K562 (cell line): ENCODE results near the gene SPATA3. TPM values are rescaled to one million over a fixed set of nuclear protein-coding genes. Genes with fewer than 3 reads are reported as not detected.
A peak's percentile ranks its signal among the peaks of the same experiment; 100 is the strongest.

Source experiments
- CBX3 ChIP-seq, 2 experiments: IDR thresholded peaks; 1 replicate in 1 of 2; 2 replicates in 1 of 2; pipeline ENCODE4 v1.6.1; 2012; ENCODE audit warnings: inconsistent platforms in 2 of 2, low read length in 2 of 2, borderline replicate concordance in 1 of 2, control low read depth in 1 of 2
- GTF2F1 ChIP-seq: IDR thresholded peaks from 2 replicates; pipeline ENCODE4 v1.6.1; 2011; ENCODE audit warnings: low read depth, low read length, improper control_type of control experiment
- KAT8 ChIP-seq: fragments of 450-650 bp; IDR thresholded peaks from 2 replicates; pipeline ENCODE4 v1.6.1; 2016; ENCODE audit warnings: low read depth, mild to moderate bottlenecking
- MAFF ChIP-seq: IDR thresholded peaks from 2 replicates; pipeline ENCODE4 v1.6.1; 2012; ENCODE audit warnings: low read length, improper control_type of control experiment
- MAZ ChIP-seq, 2 experiments: fragments of 450-650 bp in 1 of 2; sonication (generic) in 1 of 2; formaldehyde crosslinking; IDR thresholded peaks in 1 of 2; conservative IDR thresholded peaks in 1 of 2; 2 replicates each; pipeline versions ENCODE4 v1.4.0 to v1.5.0; 2020; ENCODE audit warnings: mild to moderate bottlenecking in 1 of 2, missing genetic modification reagents in 1 of 2
- NBN ChIP-seq: fragments of 450-650 bp; IDR thresholded peaks from 2 replicates; pipeline ENCODE4 v1.6.1; 2016; ENCODE audit warnings: low read depth, mild to moderate bottlenecking
- NELFE ChIP-seq: IDR thresholded peaks from 2 replicates; pipeline ENCODE4 v1.6.1; 2011; ENCODE audit warnings: mild to moderate bottlenecking; ENCODE audit not compliant: insufficient read depth, insufficient read length
- PTBP1 ChIP-seq: fragments of 200-400 bp; formaldehyde crosslinking; IDR thresholded peaks from 2 replicates; pipeline ENCODE4 v1.6.1; 2017; ENCODE audit warnings: low read depth, low read length
- ZKSCAN8 ChIP-seq: fragments of 200-800 bp; sonication (Bioruptor generic); IDR thresholded peaks from 2 replicates; pipeline ENCODE4 v1.6.1; 2016; ENCODE audit warnings: missing genetic modification characterization, missing compliant biosample characterization
- ZNF507 ChIP-seq: conservative IDR thresholded peaks from 2 replicates; pipeline ENCODE4 v1.6.1; 2017; ENCODE audit warnings: missing genetic modification characterization, missing compliant biosample characterization
- polyA plus RNA-seq, 8 experiments: library from polyadenylated mRNA; depleted of rRNA in 4 of 8; stranded (reverse) in 5 of 8; unstranded in 3 of 8; fragments of >200 nt; fragmentation: Nextera tagmentation in 2 of 8; fragmentation: Illumina TruSeq in 1 of 8; extraction: Ambion mirVana in 2 of 8; extraction: Trizol in 1 of 8; gene quantifications; 2 replicates each; pipeline versions ENCODE4 v1.2.1 to v1.2.3, GENCODE V29; 2011 to 2014; ENCODE audit warnings: inconsistent platforms in 1 of 8, missing spikeins in 1 of 8
- total RNA-seq, 7 experiments: library from RNA; depleted of rRNA in 6 of 7; stranded (reverse); fragments of >200 nt in 6 of 7; fragmentation: Illumina TruSeq in 2 of 7; extraction: Trizol in 2 of 7; gene quantifications; 2 replicates each; pipeline versions ENCODE4 v1.2.1 to v1.2.3, GENCODE V29; 2011 to 2021; ENCODE audit warnings: low replicate concordance in 1 of 7
- TF ChIP-seq, protein P1 (sequence below), 3 experiments: fragments of 200-800 bp in 1 of 3; sonication (Bioruptor generic) in 1 of 3; sonication (generic) in 1 of 3; formaldehyde crosslinking in 1 of 3; IDR thresholded peaks; 2 replicates each; pipeline versions ENCODE4 v1.6.1 to v1.8.0; 2016 to 2022; ENCODE audit warnings: mild to moderate bottlenecking in 2 of 3, missing compliant biosample characterization in 2 of 3, missing genetic modification characterization in 2 of 3, missing genetic modification reagents in 1 of 3
- TF ChIP-seq, protein P2 (sequence below), 2 experiments: fragments of 200-800 bp in 1 of 2; sonication (Bioruptor generic) in 1 of 2; sonication (generic) in 1 of 2; formaldehyde crosslinking in 1 of 2; IDR thresholded peaks in 1 of 2; conservative IDR thresholded peaks in 1 of 2; 2 replicates each; pipeline versions ENCODE4 v1.5.0 to v1.6.1; 2016 to 2020; ENCODE audit warnings: missing compliant biosample characterization in 1 of 2, missing genetic modification characterization in 1 of 2, missing genetic modification reagents in 1 of 2

Gene SPATA3
- total and polyA plus RNA-seq, 9 of the 15 experiments (the other 6 are each of a cell fraction or from before 2014, with no cell fraction given): not detected

DNA sequence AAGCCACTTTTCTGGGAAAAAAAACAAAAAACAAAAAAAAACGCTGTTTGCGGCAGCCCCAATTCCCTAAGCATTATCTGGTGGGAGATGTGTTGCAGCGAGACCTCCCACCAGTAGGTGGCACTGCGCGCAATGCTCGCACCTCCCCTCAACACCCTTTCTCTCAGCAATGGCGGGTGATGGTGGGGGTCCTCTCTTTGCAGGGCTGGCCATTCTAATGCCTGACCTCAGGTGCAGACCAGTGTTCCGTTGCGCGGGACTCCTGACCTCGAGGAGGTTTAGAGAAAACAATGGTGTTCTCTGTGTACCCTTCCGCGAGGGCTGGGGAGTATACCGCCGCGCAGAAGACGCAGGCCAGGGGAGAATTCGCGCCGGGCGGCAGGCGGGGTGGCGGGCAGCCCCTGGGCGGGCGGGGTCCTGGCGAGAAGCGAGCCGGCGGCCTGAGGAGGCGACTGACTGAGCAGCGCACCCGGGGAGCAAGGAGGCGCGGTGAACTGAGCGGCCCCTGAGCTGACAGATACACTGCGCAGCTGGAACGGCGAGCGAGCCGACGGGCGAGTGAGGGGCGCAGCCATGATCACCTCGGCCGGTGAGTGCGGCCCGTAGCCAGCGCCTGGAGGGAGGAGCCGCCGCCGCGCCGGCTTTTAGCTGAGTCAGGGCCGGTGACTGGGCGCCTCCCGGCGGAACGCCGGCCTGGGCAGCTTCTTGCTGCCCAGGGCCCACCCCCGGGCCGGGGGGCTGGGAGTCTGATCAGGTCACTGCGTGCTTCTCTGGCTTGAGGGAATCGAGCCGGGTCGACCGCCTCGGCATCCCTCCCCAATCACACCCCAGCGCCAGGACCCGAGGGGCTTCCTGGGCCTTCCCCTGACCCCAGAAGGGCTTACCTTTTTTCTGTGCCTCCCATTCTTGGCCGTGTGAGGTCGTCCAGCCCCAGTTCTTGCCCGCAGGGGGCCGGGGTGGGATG is 60.8 kb downstream of the SPATA3 start, which contains the start of gene PSMD1 (continued):
- TF ChIP-seq, protein P1, sequence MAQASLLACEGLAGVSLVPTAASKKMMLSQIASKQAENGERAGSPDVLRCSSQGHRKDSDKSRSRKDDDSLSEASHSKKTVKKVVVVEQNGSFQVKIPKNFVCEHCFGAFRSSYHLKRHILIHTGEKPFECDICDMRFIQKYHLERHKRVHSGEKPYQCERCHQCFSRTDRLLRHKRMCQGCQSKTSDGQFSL (CRISPR knock-in tag; IDR thresholded peaks at IDR 0.05): no peak
- TF ChIP-seq, protein P1 (tag; IDR thresholded peaks at IDR 0.05): no peak
- TF ChIP-seq NELFE: no peak
- no peak for TF ChIP-seq ZNF507 (tag)
- TF ChIP-seq PTBP1: no peak
- no peak for TF ChIP-seq GTF2F1
- no peak for TF ChIP-seq ZKSCAN8 (CRISPR knock-in tag)
- TF ChIP-seq CBX3 (IDR thresholded peaks at IDR 0.05; ENCODE audit: borderline replicate concordance in 1 of 2, low read length in 2 of 2): 0 out of 3 replicates have a peak, but pooled peaks of 1 of the 2 experiments have one; percentile 65
- no peak for TF ChIP-seq KAT8
- TF ChIP-seq, protein P2, sequence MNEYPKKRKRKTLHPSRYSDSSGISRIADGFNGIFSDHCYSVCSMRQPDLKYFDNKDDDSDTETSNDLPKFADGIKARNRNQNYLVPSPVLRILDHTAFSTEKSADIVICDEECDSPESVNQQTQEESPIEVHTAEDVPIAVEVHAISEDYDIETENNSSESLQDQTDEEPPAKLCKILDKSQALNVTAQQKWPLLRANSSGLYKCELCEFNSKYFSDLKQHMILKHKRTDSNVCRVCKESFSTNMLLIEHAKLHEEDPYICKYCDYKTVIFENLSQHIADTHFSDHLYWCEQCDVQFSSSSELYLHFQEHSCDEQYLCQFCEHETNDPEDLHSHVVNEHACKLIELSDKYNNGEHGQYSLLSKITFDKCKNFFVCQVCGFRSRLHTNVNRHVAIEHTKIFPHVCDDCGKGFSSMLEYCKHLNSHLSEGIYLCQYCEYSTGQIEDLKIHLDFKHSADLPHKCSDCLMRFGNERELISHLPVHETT (CRISPR knock-in tag; conservative IDR thresholded peaks at IDR 0.05 in 1 of 2, IDR thresholded peaks at IDR 0.05 in 1 of 2): peak in 1 of 2 experiments; percentile 26; a peak in 1 of 4 replicates
- TF ChIP-seq MAFF: no peak; the same call in 1 of the 2 replicates
- no peak for TF ChIP-seq NBN
- TF ChIP-seq MAZ (CRISPR knock-in tag; conservative IDR thresholded peaks at IDR 0.05 in 1 of 2, IDR thresholded peaks at IDR 0.05 in 1 of 2): peak; percentile 27 to 58; a peak in 2 of 4 replicates
